GM12878 (cell line): ENCODE data around the gene WDR64. TPM values are rescaled to one million over a fixed set of nuclear protein-coding genes. Genes with fewer than 3 reads are reported as not detected.

Source experiments
- ATAC-seq: fragments of 200-7000 bp; cut with Tn5 transposase; 3 replicates; pipeline ENCODE4 v1.9.1; 2020; ENCODE audit warnings: mild to moderate bottlenecking, moderate library complexity
- BruUV-seq: library from RNA; stranded (reverse); fragments of 400-500 nt; replicated peaks from 2 replicates; lab custom pipeline; 2021; lab: Mats Ljungman, UMichigan
- CTCF ChIA-PET: fragments of 300-600 bp; sonication (Branson Sonifier 250); formaldehyde crosslinking; extraction: SDS; loops from one replicate; lab custom pipeline; 2021; ENCODE audit warnings: inconsistent platforms; lab: Yijun Ruan, JAX
- POLR2A ChIA-PET: fragments of 350-600 bp; formaldehyde crosslinking; extraction: SDS; loops from one replicate; lab custom pipeline; 2021; ENCODE audit warnings: inconsistent platforms; lab: Charles Lee
- RAD21 ChIA-PET: fragments of 300-600 bp; sonication (Branson Sonifier 250); formaldehyde crosslinking; loops from one replicate; lab custom pipeline; 2023; ENCODE audit warnings: antibody characterized with exemption; ENCODE audit not compliant: unreplicated experiment; lab: Charles Lee
- SMC1A ChIA-PET: fragments of 300-600 bp; sonication (Branson Sonifier 250); formaldehyde crosslinking; loops from one replicate; lab custom pipeline; 2023; ENCODE audit not compliant: unreplicated experiment, uncharacterized antibody; lab: Charles Lee
- DNase-seq: peaks from one replicate; pipeline ENCODE4 v3.0.0-alpha.2; 2011; ENCODE audit warnings: low read depth, low spot score
- FAIRE-seq: peaks from 3 replicates; lab custom pipeline; 2011; peaks lifted over from hg19 to GRCh38; lab: Jason Lieb, UNC
- H2AFZ ChIP-seq: 2 replicates; pipeline ENCODE4 v1.6.0; 2011; ENCODE audit warnings: low read depth, low read length, control low read depth; ENCODE audit not compliant: control insufficient read depth
- H3K27ac ChIP-seq: 2 replicates; pipeline ENCODE4 v1.5.1; 2011; ENCODE audit warnings: control low read depth; ENCODE audit not compliant: control insufficient read depth, insufficient read depth
- H3K27me3 ChIP-seq, 2 experiments: replicated peaks in 1 of 2; 2 replicates each; pipeline versions ENCODE4 v1.6.0 to v1.6.1; 2011; ENCODE audit warnings: low read length in 1 of 2; ENCODE audit not compliant: control insufficient read depth in 2 of 2, insufficient read depth in 2 of 2
- H3K36me3 ChIP-seq, 2 experiments: 2 replicates each; pipeline ENCODE4 v1.5.1; 2011; ENCODE audit warnings: low read length in 1 of 2; ENCODE audit not compliant: control insufficient read depth in 2 of 2, insufficient read depth in 2 of 2
- H3K4me1 ChIP-seq: 2 replicates; pipeline ENCODE4 v1.6.1; 2011; ENCODE audit warnings: mild to moderate bottlenecking, low read length, moderate library complexity, mixed read lengths; ENCODE audit not compliant: control insufficient read depth, insufficient read depth
- H3K4me2 ChIP-seq: 2 replicates; pipeline ENCODE4 v1.6.0; 2011; ENCODE audit warnings: control low read depth; ENCODE audit not compliant: control insufficient read depth, insufficient read depth
- H3K4me3 ChIP-seq: fragments of 200-600 bp; sonication (generic); 2 replicates; pipeline ENCODE4 v1.5.1; 2016
- H3K79me2 ChIP-seq: 2 replicates; pipeline ENCODE4 v1.6.0; 2011; ENCODE audit warnings: low read length; ENCODE audit not compliant: control insufficient read depth, insufficient read depth
- H3K9ac ChIP-seq: 2 replicates; pipeline ENCODE4 v1.8.0; 2011; ENCODE audit warnings: low read length, control low read depth, mixed read lengths; ENCODE audit not compliant: control insufficient read depth, insufficient read depth
- H3K9me3 ChIP-seq: replicated peaks from 3 replicates; pipeline ENCODE4 v1.5.1; 2011; ENCODE audit warnings: mild to moderate bottlenecking, low read length; ENCODE audit not compliant: control insufficient read depth, insufficient read depth
- H4K20me1 ChIP-seq: 2 replicates; pipeline ENCODE4 v1.6.0; 2011; ENCODE audit not compliant: control insufficient read depth, insufficient read depth
- BCL3 ChIP-seq: IDR thresholded peaks from 2 replicates; pipeline ENCODE4 v1.6.1; 2011; ENCODE audit warnings: borderline replicate concordance, low read depth, mild to moderate bottlenecking, moderate library complexity, low read length; ENCODE audit not compliant: insufficient read depth, poor library complexity, severe bottlenecking
- CEBPZ ChIP-seq: fragments of 150-350 bp; IDR thresholded peaks from 2 replicates; pipeline ENCODE4 v1.6.1; 2016; ENCODE audit warnings: low read depth, low read length
- EP300 ChIP-seq, 2 experiments: fragments of 150-350 bp in 1 of 2; IDR thresholded peaks; 2 replicates each; pipeline ENCODE4 v1.6.1; 2011 to 2012; ENCODE audit warnings: low read depth in 2 of 2, low read length in 2 of 2, borderline replicate concordance in 1 of 2, improper control_type of control experiment in 1 of 2, inconsistent platforms in 1 of 2; ENCODE audit not compliant: control insufficient read depth in 1 of 2
- HCFC1 ChIP-seq: fragments of 150-350 bp; IDR thresholded peaks from 2 replicates; pipeline ENCODE4 v1.6.1; 2014; ENCODE audit warnings: low read length
- MLLT1 ChIP-seq: fragments of 450-650 bp; IDR thresholded peaks from 2 replicates; pipeline ENCODE4 v1.6.1; 2016; ENCODE audit warnings: mild to moderate bottlenecking
- MTA2 ChIP-seq: fragments of 450-650 bp; IDR thresholded peaks from 2 replicates; pipeline ENCODE4 v1.6.1; 2016; ENCODE audit warnings: low read depth, mild to moderate bottlenecking, moderate library complexity
- NBN ChIP-seq: fragments of 450-650 bp; IDR thresholded peaks from 2 replicates; pipeline ENCODE4 v1.6.1; 2016
- STAT3 ChIP-seq: IDR thresholded peaks from 2 replicates; pipeline ENCODE4 v1.6.1; 2011; ENCODE audit warnings: low read depth, low read length, improper control_type of control experiment
- TCF3 ChIP-seq: IDR thresholded peaks from 2 replicates; pipeline ENCODE4 v1.6.1; 2012; ENCODE audit warnings: low read depth, mild to moderate bottlenecking, low read length, borderline replicate concordance; ENCODE audit not compliant: insufficient read depth
- YBX1 ChIP-seq: fragments of 450-650 bp; IDR thresholded peaks from 2 replicates; pipeline ENCODE4 v1.6.1; 2016; ENCODE audit warnings: antibody characterized with exemption
- ZNF207 ChIP-seq: fragments of 450-650 bp; IDR thresholded peaks from 2 replicates; pipeline ENCODE4 v1.6.1; 2014; ENCODE audit warnings: antibody characterized with exemption, mild to moderate bottlenecking, borderline replicate concordance
- ZNF384 ChIP-seq: IDR thresholded peaks from 2 replicates; pipeline ENCODE4 v1.6.1; 2012; ENCODE audit warnings: low read depth, mild to moderate bottlenecking, low read length, improper control_type of control experiment, borderline replicate concordance
- ZNF622 ChIP-seq: fragments of 450-650 bp; IDR thresholded peaks from 2 replicates; pipeline ENCODE4 v1.6.1; 2017; ENCODE audit warnings: mild to moderate bottlenecking, inconsistent platforms
- ZZZ3 ChIP-seq: IDR thresholded peaks from 2 replicates; pipeline ENCODE4 v1.6.1; 2011; ENCODE audit warnings: low read depth; ENCODE audit not compliant: control insufficient read depth, insufficient read length
- in situ Hi-C: fragments of 300-500 bp; cut with MboI; formaldehyde crosslinking; loops from 9 replicates; pipeline ENCODE4 v1.14.3; 2018; ENCODE audit warnings: mixed read lengths
- intact Hi-C: fragments of 100-400 bp; cut with micrococcal nuclease; formaldehyde crosslinking; loops from one replicate; pipeline ENCODE4 v1.14.2; 2022; ENCODE audit not compliant: unreplicated experiment
- polyA plus RNA-seq, 11 experiments: library from polyadenylated mRNA; depleted of rRNA in 4 of 11; unstranded in 6 of 11; stranded (reverse) in 5 of 11; fragments of >200 nt; fragmentation: Nextera tagmentation in 4 of 11; fragmentation: Illumina TruSeq in 1 of 11; extraction: Ambion mirVana in 4 of 11; extraction: Trizol in 1 of 11; gene quantifications; 1 replicate in 1 of 11; 2 replicates in 10 of 11; pipeline versions ENCODE4 v1.2.1 to v1.2.3, GENCODE V29; 2011 to 2016; ENCODE audit warnings: inconsistent platforms in 2 of 11, missing spikeins in 2 of 11, low read depth in 1 of 11
- total RNA-seq, 4 experiments: library from RNA; depleted of rRNA in 3 of 4; stranded (reverse); fragments of >200 nt in 3 of 4; fragmentation: Illumina TruSeq in 1 of 4; extraction: Trizol in 1 of 4; gene quantifications; 2 replicates each; pipeline versions ENCODE4 v1.2.1 to v1.2.3, GENCODE V29; 2013 to 2021

The WDR64 gene
- total and polyA plus RNA-seq, 10 of the 15 experiments (the other 5 are each of a cell fraction or from before 2014, with no cell fraction given) = 0.01 TPM; not detected in 9

DNA sequence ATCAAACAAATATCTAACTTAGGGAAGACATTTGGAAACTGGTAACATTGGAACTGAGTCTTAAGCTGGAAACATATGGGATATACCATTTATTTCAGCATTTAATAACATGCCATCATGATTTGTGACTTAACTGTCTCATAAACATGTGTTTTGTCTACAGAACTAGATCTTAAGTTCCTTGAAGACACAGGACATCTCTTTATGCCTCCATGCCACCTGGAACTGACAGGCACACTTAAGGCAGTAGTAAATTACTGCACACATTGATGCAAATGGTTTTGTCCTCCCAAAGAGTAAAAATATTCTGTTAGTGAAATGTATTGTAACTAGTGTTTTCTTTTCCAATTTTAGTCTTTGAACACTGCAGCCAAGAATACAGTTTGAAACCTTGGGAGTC lies 194.3 kb downstream of the WDR64 start:
- POLR2A ChIA-PET = no interaction called here
- no peak for FAIRE-seq
- Histone ChIP-seq H3K27ac (no peak overlapping the region), H3K27me3 (no peaks in the 10 kb centered on the region), H2AFZ (no peak overlapping the region), H3K4me1 (no peaks in the 10 kb centered on the region; the same call in 1 of the 2 replicates), H3K79me2 (peaks cover 17% of the 10 kb centered on the region), H3K36me3 (no peaks in the 10 kb centered on the region), H3K4me3 (no peak overlapping the region), H3K9me3 (no peaks in the 10 kb centered on the region), H4K20me1 (no peaks in the 10 kb centered on the region), H3K4me2 (no peak overlapping the region), H3K9ac (no peak overlapping the region)
- CTCF ChIA-PET = interaction anchor here (0.9 to 1.2 kb wide), 2 partner anchors 16 to 152 kb away, joined by 3 read pairs; partner anchors contain the start of gene MAP1LC3C
- SMC1A ChIA-PET = interaction anchor here (1.4 kb wide), 1 partner anchor 235 kb away, joined by 7 read pairs; no protein-coding TSS in a partner anchor
- intact Hi-C loops (loop anchor here (5.0 kb wide), 3 partner anchors 151 to 314 kb away; partner anchors contain the start of genes KMO and MAP1LC3C), in situ Hi-C loops (loop anchor here (5.0 kb wide), 1 partner anchor 314 kb away; the partner anchor contains the start of gene KMO)
- no peak for DNase-seq
- RAD21 ChIA-PET = interaction anchor here (1.2 kb wide), 1 partner anchor 236 kb away, joined by 3 read pairs; no protein-coding TSS in a partner anchor
- ATAC-seq = no peak
- no TSS peak for BruUV-seq
- TF ChIP-seq CEBPZ (no peak), BCL3 (no peak), ZNF207 (no peak), YBX1 (no peak), EP300 (IDR thresholded peaks at IDR 0.05; ENCODE audit: borderline replicate concordance in 1 of 2, control insufficient read depth in 1 of 2, low read depth in 2 of 2, low read length in 2 of 2) (no peak), ZNF622 (no peak), ZZZ3 (no peak), MLLT1 (no peak), HCFC1 (no peak), ZNF384 (no peak), TCF3 (no peak), MTA2 (no peak), NBN (no peak), STAT3 (no peak)
